ENCODE measurements around the gene FNIP1. TPM values are rescaled to one million over a fixed set of nuclear protein-coding genes. Genes with fewer than 3 reads are reported as not detected.

FNIP1 gene
- total RNA-seq, 3 donors from 2014 or later = 28.3 to 40.3 (median 33.2) TPM

- no peak for ATAC-seq
- H3K36me3 ChIP-seq (ENCODE audit: low read depth) = no peaks in the 10 kb centered on the region
- DNase-seq = no peak
- no peak overlapping the region for H3K4me3 ChIP-seq
- H3K4me1 ChIP-seq (ENCODE audit: low read depth) = no peaks in the 10 kb centered on the region
- no peaks in the 10 kb centered on the region for H3K9me3 ChIP-seq
- intact Hi-C loops (cut with DNase I, micrococcal nuclease) = no loop called here
- TF ChIP-seq CTCF (IDR thresholded peaks at IDR 0.05) = no peak
Measured at GRCh38 chr5:131694926-131695325, 101.9 kb downstream of the FNIP1 start.

- ATAC-seq (no peak), DNase-seq (no peak)
- TF ChIP-seq CTCF (IDR thresholded peaks at IDR 0.05) = no peak
- Histone ChIP-seq H3K36me3 (ENCODE audit: low read depth) (no peaks in the 10 kb centered on the region), H3K4me1 (ENCODE audit: low read depth) (no peaks in the 10 kb centered on the region), H3K9me3 (no peaks in the 10 kb centered on the region), H3K4me3 (no peak overlapping the region)
- intact Hi-C loops (cut with DNase I, micrococcal nuclease) = no loop called here
Measured at GRCh38 chr5:131693894-131694293, 102.9 kb downstream of the FNIP1 start.

- H3K4me1 ChIP-seq (ENCODE audit: low read depth) = no peaks in the 10 kb centered on the region
- no peak for ATAC-seq
- no peak for TF ChIP-seq CTCF (IDR thresholded peaks at IDR 0.05)
- no peaks in the 10 kb centered on the region for H3K9me3 ChIP-seq
- no peaks in the 10 kb centered on the region for H3K36me3 ChIP-seq (ENCODE audit: low read depth)
- H3K4me3 ChIP-seq = no peak overlapping the region
- intact Hi-C loops (cut with DNase I, micrococcal nuclease) = no loop called here
- no peak for DNase-seq
Measured at GRCh38 chr5:131685516-131686171, 111.2 kb downstream of the FNIP1 start.

- H3K9me3 ChIP-seq = no peaks in the 10 kb centered on the region
- ATAC-seq = no peak
- DNase-seq = no peak
- no peak for TF ChIP-seq CTCF (IDR thresholded peaks at IDR 0.05)
- intact Hi-C loops (cut with DNase I, micrococcal nuclease) = no loop called here
- no peak overlapping the region for H3K4me3 ChIP-seq
- H3K4me1 ChIP-seq (ENCODE audit: low read depth) = no peaks in the 10 kb centered on the region
- H3K36me3 ChIP-seq (ENCODE audit: low read depth) = no peaks in the 10 kb centered on the region
Measured at GRCh38 chr5:131684595-131684994, 112.2 kb downstream of the FNIP1 start.

- TF ChIP-seq CTCF (IDR thresholded peaks at IDR 0.05) = no peak
- Histone ChIP-seq H3K9me3 (no peaks in the 10 kb centered on the region), H3K4me3 (no peak overlapping the region), H3K4me1 (ENCODE audit: low read depth) (no peaks in the 10 kb centered on the region), H3K36me3 (ENCODE audit: low read depth) (no peaks in the 10 kb centered on the region)
- intact Hi-C loops (cut with DNase I, micrococcal nuclease) = no loop called here
- DNase-seq = no peak
- ATAC-seq = no peak
Measured at GRCh38 chr5:131684051-131684450, 112.8 kb downstream of the FNIP1 start.

GRCh38 chr5:131682826-131683225, 114.0 kb downstream of the FNIP1 start:
- Histone ChIP-seq H3K4me3 (no peak overlapping the region), H3K36me3 (ENCODE audit: low read depth) (no peaks in the 10 kb centered on the region), H3K4me1 (ENCODE audit: low read depth) (no peaks in the 10 kb centered on the region), H3K9me3 (no peaks in the 10 kb centered on the region)
- TF ChIP-seq CTCF (IDR thresholded peaks at IDR 0.05) = no peak
- ATAC-seq (no peak), DNase-seq (no peak)
- intact Hi-C loops (cut with DNase I, micrococcal nuclease) = no loop called here

Data from mucosa of descending colon (tissue), 3 donors.